ENCODE measurements around the gene CDX1. TPM values are rescaled to one million over a fixed set of nuclear protein-coding genes. Genes with fewer than 3 reads are reported as not detected.
A peak's percentile ranks its signal among the peaks of the same experiment; 100 is the strongest.

Gene CDX1
- total RNA-seq, 1 donor from 2014 or later = not detected

GRCh38 chr5:150137168-150137957, 29.2 kb upstream of the CDX1 start:
- Histone ChIP-seq H3K4me1 (peaks cover 58% of the 10 kb centered on the region), H3K4me3 (no peak overlapping the region), H3K9me3 (no peaks in the 10 kb centered on the region), H3K36me3 (peaks cover 7% of the 10 kb centered on the region), H3K27me3 (ENCODE audit: low read depth) (no peaks in the 10 kb centered on the region), H3K27ac (peak overlapping the region; percentile 73)
- intact Hi-C loops (cut with DNase I) = no loop called here
- no peak for DNase-seq
- ATAC-seq = no peak
- TF ChIP-seq CTCF (IDR thresholded peaks at IDR 0.05) = no peak

DNA sequence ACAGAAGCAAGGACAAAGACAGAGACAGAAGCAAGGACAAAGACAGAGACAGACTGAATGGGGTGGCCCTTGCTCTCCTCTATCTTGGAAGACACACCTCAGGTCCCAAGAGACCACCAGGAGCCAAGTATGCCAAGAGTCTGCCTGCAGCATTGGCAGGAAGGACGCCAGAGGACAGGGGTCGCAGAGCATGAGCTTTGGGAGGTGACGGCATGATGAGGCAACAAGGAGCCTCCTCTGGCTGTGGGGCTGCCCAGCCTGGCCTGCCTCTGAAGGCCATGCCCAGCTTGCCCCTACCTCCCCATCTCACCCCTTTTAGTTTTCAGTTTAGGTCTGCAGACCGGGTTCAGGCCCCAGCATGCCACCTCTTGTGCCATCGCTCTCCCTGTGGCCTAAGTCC, 28.6 kb upstream of the CDX1 start:
- H3K9me3 ChIP-seq = no peaks in the 10 kb centered on the region
- no peak for TF ChIP-seq CTCF (IDR thresholded peaks at IDR 0.05)
- peak overlapping the region; percentile 12 for H3K4me3 ChIP-seq
- peaks cover 61% of the 10 kb centered on the region for H3K4me1 ChIP-seq
- peak overlapping the region; percentile 73 for H3K27ac ChIP-seq
- no peak for DNase-seq
- intact Hi-C loops (cut with DNase I) = no loop called here
- ATAC-seq = no peak
- peaks cover 7% of the 10 kb centered on the region for H3K36me3 ChIP-seq
- no peaks in the 10 kb centered on the region for H3K27me3 ChIP-seq (ENCODE audit: low read depth)

DNA sequence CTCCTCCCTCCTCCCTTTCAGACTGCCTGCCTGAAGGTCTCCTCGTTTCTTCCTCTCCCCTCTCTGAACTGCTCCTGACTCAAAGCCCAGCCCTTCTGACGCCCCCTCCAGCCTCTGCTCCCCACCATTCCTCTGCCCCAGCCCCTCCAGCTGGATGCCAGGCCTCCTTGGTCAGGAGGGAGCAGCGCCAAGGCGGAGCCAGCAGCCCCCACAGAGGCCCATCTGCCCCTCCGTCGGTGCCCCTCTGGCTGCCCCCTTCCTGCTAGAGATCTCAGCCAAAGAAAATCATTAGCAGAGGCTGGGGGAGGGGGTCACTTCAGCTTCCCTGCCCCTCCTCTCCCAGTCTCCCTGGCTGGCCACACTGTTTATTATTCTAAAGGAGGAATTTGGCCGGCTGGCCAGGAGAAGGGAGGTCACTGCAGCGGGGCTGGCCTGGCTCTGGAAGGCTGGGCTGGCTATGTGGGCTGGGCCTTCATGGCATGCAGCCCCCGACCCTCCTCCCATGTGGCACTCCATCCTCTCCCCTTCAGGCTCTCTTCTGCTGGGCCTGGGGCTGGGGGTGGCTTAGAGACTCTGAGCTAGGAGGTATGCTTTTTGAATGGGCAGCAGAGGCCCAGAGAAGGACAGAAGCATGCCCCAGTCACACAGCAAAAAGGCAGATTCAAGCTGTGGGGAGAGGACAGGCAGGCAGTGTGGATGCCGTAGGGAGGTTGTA, 27.9 kb upstream of the CDX1 start:
- H3K4me1 ChIP-seq = peaks cover 61% of the 10 kb centered on the region
- intact Hi-C loops (cut with DNase I) = no loop called here
- DNase-seq (no peak), ATAC-seq (peak; percentile 14 to 36)
- H3K27me3 ChIP-seq (ENCODE audit: low read depth) = no peaks in the 10 kb centered on the region
- no peaks in the 10 kb centered on the region for H3K9me3 ChIP-seq
- H3K4me3 ChIP-seq = peak overlapping the region; percentile 14
- H3K36me3 ChIP-seq = no peaks in the 10 kb centered on the region
- peak overlapping the region; percentile 73 for H3K27ac ChIP-seq
- TF ChIP-seq CTCF (IDR thresholded peaks at IDR 0.05) = no peak

- Histone ChIP-seq H3K36me3 (no peaks in the 10 kb centered on the region), H3K4me3 (peak overlapping the region; percentile 14), H3K27me3 (ENCODE audit: low read depth) (no peaks in the 10 kb centered on the region), H3K27ac (peak overlapping the region; percentile 73), H3K9me3 (no peaks in the 10 kb centered on the region), H3K4me1 (peaks cover 61% of the 10 kb centered on the region)
- intact Hi-C loops (cut with DNase I) = no loop called here
- ATAC-seq = no peak
- no peak for DNase-seq
- no peak for TF ChIP-seq CTCF (IDR thresholded peaks at IDR 0.05)
Measured at GRCh38 chr5:150139334-150139733, 27.2 kb upstream of the CDX1 start.

GRCh38 chr5:150140830-150141229, 25.7 kb upstream of the CDX1 start:
- Histone ChIP-seq H3K27ac (peak overlapping the region; percentile 73), H3K4me3 (no peak overlapping the region), H3K27me3 (ENCODE audit: low read depth) (no peaks in the 10 kb centered on the region), H3K9me3 (no peaks in the 10 kb centered on the region), H3K36me3 (no peaks in the 10 kb centered on the region), H3K4me1 (peaks cover 76% of the 10 kb centered on the region)
- DNase-seq (no peak), ATAC-seq (no peak)
- no peak for TF ChIP-seq CTCF (IDR thresholded peaks at IDR 0.05)
- intact Hi-C loops (cut with DNase I) = no loop called here

Measured in lower lobe of right lung (tissue), 2 donors.